ENCODE data around the gene GAMT.

GAMT gene

GRCh38 chr19:1374250-1374577 lies 27.1 kb downstream of the GAMT start:
- TF ChIP-seq CTCF (conservative IDR thresholded peaks at IDR 0.05): no peak
- H3K27ac ChIP-seq: no peak overlapping the region

GRCh38 chr19:1373534-1374249 lies 27.6 kb downstream of the GAMT start:
- no peak for TF ChIP-seq CTCF (conservative IDR thresholded peaks at IDR 0.05)

GRCh38 chr19:1373042-1373533 lies 28.3 kb downstream of the GAMT start:
- no peak overlapping the region for H3K27ac ChIP-seq
- TF ChIP-seq CTCF (conservative IDR thresholded peaks at IDR 0.05): no peak

More at GRCh38 chr19:1373534-1374249, 27.6 kb downstream of the GAMT start:
- H3K27ac ChIP-seq: no peak overlapping the region

- TF ChIP-seq CTCF (conservative IDR thresholded peaks at IDR 0.05): no peak
- H3K27ac ChIP-seq: no peak overlapping the region
Measured at GRCh38 chr19:1370579-1371361, 30.6 kb downstream of the GAMT start.

- no peak overlapping the region for H3K27ac ChIP-seq
- TF ChIP-seq CTCF (conservative IDR thresholded peaks at IDR 0.05): no peak
Measured at GRCh38 chr19:1369214-1369805, 32.0 kb downstream of the GAMT start.

- no peak overlapping the region for H3K27ac ChIP-seq
- no peak for TF ChIP-seq CTCF (conservative IDR thresholded peaks at IDR 0.05)
Measured at GRCh38 chr19:1366899-1367870, 34.2 kb downstream of the GAMT start.
